Esophagus muscularis mucosa (tissue), 3 donors: ENCODE data around the gene TECTA.

Experiments used
- POLR2A ChIP-seq: fragments of 450-650 bp; IDR thresholded peaks from one replicate; pipeline ENCODE4 v1.6.1; 2017; ENCODE audit warnings: antibody characterized with exemption, moderate library complexity, mild to moderate bottlenecking, low read depth
- TF ChIP-seq, protein P1 (sequence below), 3 experiments: fragments of 200-600 bp in 2 of 3; fragments of 450-650 bp in 1 of 3; sonication (generic) in 2 of 3; IDR thresholded peaks; one replicate each; pipeline ENCODE4 v1.5.1; 2017 to 2019; ENCODE audit warnings: antibody characterized with exemption in 3 of 3, mild to moderate bottlenecking in 2 of 3, moderate library complexity in 1 of 3

GRCh38 chr11:121180183-121180582 is 79.1 kb downstream of the TECTA start:
- no peak for TF ChIP-seq POLR2A
- TF ChIP-seq, protein P1, sequence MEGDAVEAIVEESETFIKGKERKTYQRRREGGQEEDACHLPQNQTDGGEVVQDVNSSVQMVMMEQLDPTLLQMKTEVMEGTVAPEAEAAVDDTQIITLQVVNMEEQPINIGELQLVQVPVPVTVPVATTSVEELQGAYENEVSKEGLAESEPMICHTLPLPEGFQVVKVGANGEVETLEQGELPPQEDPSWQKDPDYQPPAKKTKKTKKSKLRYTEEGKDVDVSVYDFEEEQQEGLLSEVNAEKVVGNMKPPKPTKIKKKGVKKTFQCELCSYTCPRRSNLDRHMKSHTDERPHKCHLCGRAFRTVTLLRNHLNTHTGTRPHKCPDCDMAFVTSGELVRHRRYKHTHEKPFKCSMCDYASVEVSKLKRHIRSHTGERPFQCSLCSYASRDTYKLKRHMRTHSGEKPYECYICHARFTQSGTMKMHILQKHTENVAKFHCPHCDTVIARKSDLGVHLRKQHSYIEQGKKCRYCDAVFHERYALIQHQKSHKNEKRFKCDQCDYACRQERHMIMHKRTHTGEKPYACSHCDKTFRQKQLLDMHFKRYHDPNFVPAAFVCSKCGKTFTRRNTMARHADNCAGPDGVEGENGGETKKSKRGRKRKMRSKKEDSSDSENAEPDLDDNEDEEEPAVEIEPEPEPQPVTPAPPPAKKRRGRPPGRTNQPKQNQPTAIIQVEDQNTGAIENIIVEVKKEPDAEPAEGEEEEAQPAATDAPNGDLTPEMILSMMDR (IDR thresholded peaks at IDR 0.05): no peak
